Testis (tissue), 2 donors: Measurements from ENCODE around the gene CACNA1S.

Experiments used
- POLR2A ChIP-seq: fragments of 450-650 bp; IDR thresholded peaks from one replicate; pipeline ENCODE4 v1.6.1; 2017; ENCODE audit warnings: antibody characterized with exemption, mild to moderate bottlenecking, moderate library complexity
- TF ChIP-seq, protein P1 (sequence below), 3 experiments: fragments of 450-650 bp in 2 of 3; fragments of 200-600 bp in 1 of 3; sonication (generic) in 1 of 3; IDR thresholded peaks; one replicate each; pipeline ENCODE4 v1.5.1; 2016 to 2019; ENCODE audit warnings: antibody characterized with exemption in 3 of 3, mild to moderate bottlenecking in 2 of 3, moderate library complexity in 1 of 3

DNA sequence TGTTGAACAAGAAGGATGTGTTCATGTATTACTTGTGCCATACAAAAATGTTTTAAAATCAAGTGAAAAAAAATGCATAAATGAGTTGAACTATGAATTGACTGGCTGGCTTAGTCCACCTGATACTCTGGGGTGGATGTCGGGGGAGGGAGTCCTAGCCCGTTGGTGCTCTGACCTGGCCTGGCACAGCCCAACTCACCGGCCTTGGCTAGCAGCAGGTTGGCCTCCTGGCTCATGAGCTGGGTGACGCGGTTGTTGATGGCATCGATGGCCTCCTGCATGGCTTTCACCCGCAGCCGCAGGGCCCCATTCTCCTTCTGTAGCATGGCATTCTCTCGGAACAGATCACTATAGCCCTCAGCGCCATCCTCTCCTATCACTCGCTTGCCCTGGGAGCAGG is 110.3 kb downstream of the CACNA1S start:
- TF ChIP-seq, protein P1, sequence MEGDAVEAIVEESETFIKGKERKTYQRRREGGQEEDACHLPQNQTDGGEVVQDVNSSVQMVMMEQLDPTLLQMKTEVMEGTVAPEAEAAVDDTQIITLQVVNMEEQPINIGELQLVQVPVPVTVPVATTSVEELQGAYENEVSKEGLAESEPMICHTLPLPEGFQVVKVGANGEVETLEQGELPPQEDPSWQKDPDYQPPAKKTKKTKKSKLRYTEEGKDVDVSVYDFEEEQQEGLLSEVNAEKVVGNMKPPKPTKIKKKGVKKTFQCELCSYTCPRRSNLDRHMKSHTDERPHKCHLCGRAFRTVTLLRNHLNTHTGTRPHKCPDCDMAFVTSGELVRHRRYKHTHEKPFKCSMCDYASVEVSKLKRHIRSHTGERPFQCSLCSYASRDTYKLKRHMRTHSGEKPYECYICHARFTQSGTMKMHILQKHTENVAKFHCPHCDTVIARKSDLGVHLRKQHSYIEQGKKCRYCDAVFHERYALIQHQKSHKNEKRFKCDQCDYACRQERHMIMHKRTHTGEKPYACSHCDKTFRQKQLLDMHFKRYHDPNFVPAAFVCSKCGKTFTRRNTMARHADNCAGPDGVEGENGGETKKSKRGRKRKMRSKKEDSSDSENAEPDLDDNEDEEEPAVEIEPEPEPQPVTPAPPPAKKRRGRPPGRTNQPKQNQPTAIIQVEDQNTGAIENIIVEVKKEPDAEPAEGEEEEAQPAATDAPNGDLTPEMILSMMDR (IDR thresholded peaks at IDR 0.05), result no peak
- no peak for TF ChIP-seq POLR2A
